ENCODE data around the gene GTPBP2. TPM values are rescaled to one million over a fixed set of nuclear protein-coding genes. Genes with fewer than 3 reads are reported as not detected.
"Not testable (repeated sequence)": the region's sequence is repeated elsewhere in the genome, so short reads cannot be mapped to it uniquely, and the experiment has no call there.

GTPBP2 gene
- total RNA-seq, 3 donors from 2014 or later, result 61.1 to 100 (median 82.1) TPM

GRCh38 chr6:43636308-43636659, 7.2 kb upstream of the GTPBP2 start:
- Histone ChIP-seq H3K4me1 (ENCODE audit: low read depth) (peaks cover 21% of the 10 kb centered on the region), H3K36me3 (ENCODE audit: low read depth) (peaks cover 7% of the 10 kb centered on the region), H3K9me3 (no peaks in the 10 kb centered on the region), H3K4me3 (peak overlapping the region; percentile 68)
- no peak for DNase-seq
- TF ChIP-seq CTCF (IDR thresholded peaks at IDR 0.05), result no peak
- ATAC-seq, result peak; percentile 26
- intact Hi-C loops (cut with DNase I, micrococcal nuclease), result no loop called here

GRCh38 chr6:43635387-43636307, 6.6 kb upstream of the GTPBP2 start, which contains the start of gene MAD2L1BP:
MAD2L1BP (plus strand) TSS chr6:43635840; CDS start chr6:43635876, 36 bp downstream.
- no peak for TF ChIP-seq CTCF (IDR thresholded peaks at IDR 0.05)
- Histone ChIP-seq H3K4me1 (ENCODE audit: low read depth) (peaks cover 21% of the 10 kb centered on the region), H3K4me3 (peak within 1 kb of the TSS; percentile 68), H3K36me3 (ENCODE audit: low read depth) (peaks cover 5% of the 10 kb centered on the region), H3K9me3 (no peaks in the 10 kb centered on the region)
- intact Hi-C loops (cut with DNase I, micrococcal nuclease), result no loop called here
- DNase-seq (peak; percentile 92 to 96 (median 93)), ATAC-seq (peak; percentile 94)

GRCh38 chr6:43634702-43635303, 5.7 kb upstream of the GTPBP2 start:
- peaks cover 28% of the 10 kb centered on the region for H3K4me1 ChIP-seq (ENCODE audit: low read depth)
- DNase-seq (no peak), ATAC-seq (no peak)
- H3K4me3 ChIP-seq, result no peak overlapping the region
- H3K36me3 ChIP-seq (ENCODE audit: low read depth), result no peaks in the 10 kb centered on the region
- no peaks in the 10 kb centered on the region for H3K9me3 ChIP-seq
- no peak for TF ChIP-seq CTCF (IDR thresholded peaks at IDR 0.05)
- intact Hi-C loops (cut with DNase I, micrococcal nuclease), result no loop called here

GRCh38 chr6:43633002-43633401, 3.9 kb upstream of the GTPBP2 start:
- H3K4me3 ChIP-seq; DNase-seq; ATAC-seq; H3K36me3 ChIP-seq (ENCODE audit: low read depth); H3K9me3 ChIP-seq; intact Hi-C loops (cut with DNase I, micrococcal nuclease): not testable (repeated sequence)
- H3K4me1 ChIP-seq (ENCODE audit: low read depth), result peaks cover 24% of the 10 kb centered on the region

GRCh38 chr6:43630980-43631619, 2.0 kb upstream of the GTPBP2 start:
- intact Hi-C loops (cut with DNase I, micrococcal nuclease), result no loop called here
- Histone ChIP-seq H3K4me1 (ENCODE audit: low read depth) (peaks cover 18% of the 10 kb centered on the region), H3K36me3 (ENCODE audit: low read depth) (no peaks in the 10 kb centered on the region), H3K9me3 (no peaks in the 10 kb centered on the region), H3K4me3 (no peak overlapping the region)
- no peak for ATAC-seq
- TF ChIP-seq CTCF (IDR thresholded peaks at IDR 0.05), result no peak
- no peak for DNase-seq

Data from mucosa of descending colon (tissue), 3 donors.